SK-N-SH treated with all-trans-retinoic acid at 6 μM for 48 hours (cell line): Measurements from ENCODE around the gene FANCM.

Experiments used
- CSRNP3 ChIP-seq: fragments of 250-450 bp; sonication (Bioruptor Pico); IDR thresholded peaks from 2 replicates; pipeline ENCODE4 v1.5.1; 2021; ENCODE audit warnings: mild to moderate bottlenecking, moderate library complexity
- OSR1 ChIP-seq: fragments of 250-450 bp; sonication (Bioruptor Pico); IDR thresholded peaks from 2 replicates; pipeline ENCODE4 v1.8.0; 2022; ENCODE audit warnings: moderate library complexity, mild to moderate bottlenecking, inconsistent platforms
- PATZ1 ChIP-seq: fragments of 250-450 bp; sonication (Bioruptor Pico); IDR thresholded peaks from 2 replicates; pipeline ENCODE4 v1.8.0; 2020; ENCODE audit warnings: mild to moderate bottlenecking, moderate library complexity, borderline replicate concordance
- RARB ChIP-seq: fragments of 250-450 bp; sonication (Bioruptor Pico); IDR thresholded peaks from 2 replicates; pipeline ENCODE4 v1.8.0; 2021; ENCODE audit warnings: mild to moderate bottlenecking, moderate library complexity
- SNAI2 ChIP-seq: fragments of 250-450 bp; sonication (Bioruptor Pico); IDR thresholded peaks from 2 replicates; pipeline ENCODE4 v1.5.0; 2020; ENCODE audit warnings: mild to moderate bottlenecking, moderate library complexity
- TCF4 ChIP-seq: fragments of 250-450 bp; sonication (Bioruptor Pico); IDR thresholded peaks from 2 replicates; pipeline ENCODE4 v1.8.0; 2021; ENCODE audit warnings: mild to moderate bottlenecking, moderate library complexity, borderline replicate concordance
- TSHZ2 ChIP-seq: fragments of 250-450 bp; sonication (Bioruptor Pico); IDR thresholded peaks from 2 replicates; pipeline ENCODE4 v1.5.0; 2020; ENCODE audit warnings: mild to moderate bottlenecking, moderate library complexity
- ZC3H10 ChIP-seq: fragments of 250-450 bp; sonication (Bioruptor Pico); IDR thresholded peaks from 2 replicates; pipeline ENCODE4 v1.5.1; 2021; ENCODE audit warnings: mild to moderate bottlenecking, moderate library complexity
- ZFP3 ChIP-seq: fragments of 250-450 bp; sonication (Bioruptor Pico); IDR thresholded peaks from 2 replicates; pipeline ENCODE4 v1.5.0; 2020; ENCODE audit warnings: mild to moderate bottlenecking, moderate library complexity
- ZFP30 ChIP-seq: fragments of 450-650 bp; formaldehyde crosslinking; IDR thresholded peaks from 2 replicates; pipeline ENCODE4 v1.5.0; 2022; ENCODE audit warnings: mild to moderate bottlenecking, moderate library complexity
- ZNF70 ChIP-seq: fragments of 450-650 bp; formaldehyde crosslinking; IDR thresholded peaks from 2 replicates; pipeline ENCODE4 v1.5.0; 2020; ENCODE audit warnings: mild to moderate bottlenecking, moderate library complexity
- ZNF8 ChIP-seq: fragments of 450-650 bp; formaldehyde crosslinking; IDR thresholded peaks from 2 replicates; pipeline ENCODE4 v1.5.0; 2020; ENCODE audit warnings: mild to moderate bottlenecking, moderate library complexity

GRCh38 chr14:45156067-45156466, 20.3 kb downstream of the FANCM start:
- no peak for TF ChIP-seq PATZ1 (CRISPR knock-in tag)
- no peak for TF ChIP-seq ZNF70 (CRISPR knock-in tag)
- no peak for TF ChIP-seq SNAI2 (CRISPR knock-in tag)
- no peak for TF ChIP-seq TSHZ2 (CRISPR knock-in tag)
- TF ChIP-seq RARB (CRISPR knock-in tag) = no peak
- TF ChIP-seq TCF4 (CRISPR knock-in tag) = no peak
- TF ChIP-seq ZFP3 (CRISPR knock-in tag) = no peak
- no peak for TF ChIP-seq CSRNP3 (CRISPR knock-in tag)
- TF ChIP-seq OSR1 (CRISPR knock-in tag) = no peak
- TF ChIP-seq ZFP30 = no peak
- no peak for TF ChIP-seq ZC3H10
- TF ChIP-seq ZNF8 (CRISPR knock-in tag) = no peak
